ENCODE results near the gene SNORC.
A peak's percentile ranks its signal among the peaks of the same experiment; 100 is the strongest.
"Not testable (repeated sequence)": the region's sequence is repeated elsewhere in the genome, so short reads cannot be mapped to it uniquely, and the experiment has no call there.

SNORC gene

GRCh38 chr2:232896720-232897597 lies 26.9 kb downstream of the SNORC start:
- DNase-seq (ENCODE audit: low read depth, low spot score), result no peak

- DNase-seq (ENCODE audit: low read depth, low spot score), result no peak
These were observed 27.7 kb downstream of the SNORC start for GRCh38 chr2:232897598-232898408.

- DNase-seq (ENCODE audit: low read depth, low spot score), result peak; percentile 31
These were observed 28.8 kb downstream of the SNORC start for GRCh38 chr2:232898592-232899543.

- DNase-seq (ENCODE audit: low read depth, low spot score), result no peak
These were observed 31.0 kb downstream of the SNORC start for GRCh38 chr2:232900811-232901735.

- DNase-seq (ENCODE audit: low read depth, low spot score), result peak; percentile 86
These were observed 31.9 kb downstream of the SNORC start for GRCh38 chr2:232901736-232902578.

GRCh38 chr2:232903989-232904388 lies 33.9 kb downstream of the SNORC start:
- DNase-seq (ENCODE audit: low read depth, low spot score), result no peak

GRCh38 chr2:232906867-232907717 lies 37.0 kb downstream of the SNORC start:
- DNase-seq (ENCODE audit: low read depth, low spot score), result not testable (repeated sequence)

GRCh38 chr2:232907718-232908085 lies 37.6 kb downstream of the SNORC start:
- DNase-seq (ENCODE audit: low read depth, low spot score), result not testable (repeated sequence)

- DNase-seq (ENCODE audit: low read depth, low spot score), result no peak
These were observed 38.6 kb downstream of the SNORC start for GRCh38 chr2:232908695-232909094.

GRCh38 chr2:232910376-232910775 lies 40.3 kb downstream of the SNORC start:
- no peak for DNase-seq (ENCODE audit: low read depth, low spot score)

GRCh38 chr2:232911712-232912277 lies 41.7 kb downstream of the SNORC start:
- DNase-seq (ENCODE audit: low read depth, low spot score), result no peak

GRCh38 chr2:232913903-232914302 lies 43.8 kb downstream of the SNORC start:
- DNase-seq (ENCODE audit: low read depth, low spot score), result no peak

- no peak for DNase-seq (ENCODE audit: low read depth, low spot score)
These were observed 49.1 kb downstream of the SNORC start for GRCh38 chr2:232919141-232919540.

GRCh38 chr2:232920055-232920454 lies 50.0 kb downstream of the SNORC start:
- no peak for DNase-seq (ENCODE audit: low read depth, low spot score)

GRCh38 chr2:232920760-232921159 lies 50.7 kb downstream of the SNORC start:
- DNase-seq (ENCODE audit: low read depth, low spot score), result no peak

- DNase-seq (ENCODE audit: low read depth, low spot score), result no peak
These were observed 54.4 kb downstream of the SNORC start for GRCh38 chr2:232924433-232924832.

GRCh38 chr2:232925153-232925820 lies 55.2 kb downstream of the SNORC start:
- no peak for DNase-seq (ENCODE audit: low read depth, low spot score)

GRCh38 chr2:232925821-232926156 lies 55.7 kb downstream of the SNORC start:
- no peak for DNase-seq (ENCODE audit: low read depth, low spot score)
